ENCODE data around the gene GAK.

The GAK gene

GRCh38 chr4:971666-972500 is 39.8 kb upstream of the GAK start:
- TF ChIP-seq, protein P1, sequence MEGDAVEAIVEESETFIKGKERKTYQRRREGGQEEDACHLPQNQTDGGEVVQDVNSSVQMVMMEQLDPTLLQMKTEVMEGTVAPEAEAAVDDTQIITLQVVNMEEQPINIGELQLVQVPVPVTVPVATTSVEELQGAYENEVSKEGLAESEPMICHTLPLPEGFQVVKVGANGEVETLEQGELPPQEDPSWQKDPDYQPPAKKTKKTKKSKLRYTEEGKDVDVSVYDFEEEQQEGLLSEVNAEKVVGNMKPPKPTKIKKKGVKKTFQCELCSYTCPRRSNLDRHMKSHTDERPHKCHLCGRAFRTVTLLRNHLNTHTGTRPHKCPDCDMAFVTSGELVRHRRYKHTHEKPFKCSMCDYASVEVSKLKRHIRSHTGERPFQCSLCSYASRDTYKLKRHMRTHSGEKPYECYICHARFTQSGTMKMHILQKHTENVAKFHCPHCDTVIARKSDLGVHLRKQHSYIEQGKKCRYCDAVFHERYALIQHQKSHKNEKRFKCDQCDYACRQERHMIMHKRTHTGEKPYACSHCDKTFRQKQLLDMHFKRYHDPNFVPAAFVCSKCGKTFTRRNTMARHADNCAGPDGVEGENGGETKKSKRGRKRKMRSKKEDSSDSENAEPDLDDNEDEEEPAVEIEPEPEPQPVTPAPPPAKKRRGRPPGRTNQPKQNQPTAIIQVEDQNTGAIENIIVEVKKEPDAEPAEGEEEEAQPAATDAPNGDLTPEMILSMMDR (IDR thresholded peaks at IDR 0.05; ENCODE audit: insufficient read depth, missing control alignments) = no peak
- FAIRE-seq (no peak), DNase-seq (ENCODE audit: insufficient read length, low spot score) (no peak)

GRCh38 chr4:970854-971520 is 38.9 kb upstream of the GAK start:
- TF ChIP-seq, protein P1 (IDR thresholded peaks at IDR 0.05; ENCODE audit: insufficient read depth, missing control alignments) = no peak
- FAIRE-seq = no peak
- DNase-seq (ENCODE audit: insufficient read length, low spot score) = no peak

DNA sequence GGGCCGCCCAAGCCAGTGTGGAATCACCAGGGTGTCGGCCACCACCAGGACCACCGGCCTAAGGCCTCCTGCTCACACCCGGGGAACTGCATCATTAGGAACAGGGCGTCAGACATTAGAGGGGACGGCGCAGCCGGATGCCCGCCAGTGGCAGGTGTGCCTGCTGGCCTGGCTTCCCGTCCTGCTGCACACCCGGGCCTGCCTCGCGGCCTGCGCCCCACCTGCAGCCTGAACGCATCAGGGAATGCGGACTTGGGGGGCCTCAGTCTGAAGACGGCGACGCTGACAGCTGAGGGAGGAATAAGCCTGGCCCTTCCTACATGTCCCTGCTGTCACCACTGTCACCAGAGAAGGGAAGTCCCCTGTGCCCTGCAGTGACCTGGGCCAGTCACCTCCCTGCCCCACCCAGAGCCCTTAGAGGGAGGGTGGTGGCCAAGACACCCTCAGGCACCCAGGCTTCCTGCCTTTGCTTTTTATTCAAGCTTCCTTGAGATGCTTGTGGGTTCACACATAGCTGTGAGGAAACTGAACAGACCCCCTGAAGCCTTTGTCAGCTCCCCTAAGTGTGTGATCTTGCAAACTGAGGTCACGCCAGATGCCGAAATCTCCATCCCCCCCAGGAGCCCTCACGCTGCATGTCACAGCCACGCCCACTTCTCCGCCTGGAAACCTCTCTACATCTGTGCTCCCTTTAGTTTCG is 38.1 kb upstream of the GAK start:
- DNase-seq (ENCODE audit: insufficient read length, low spot score) = no peak
- TF ChIP-seq, protein P1 (IDR thresholded peaks at IDR 0.05; ENCODE audit: insufficient read depth, missing control alignments) = no peak
- no peak for FAIRE-seq

- TF ChIP-seq, protein P1 (IDR thresholded peaks at IDR 0.05; ENCODE audit: insufficient read depth, missing control alignments) = no peak
- FAIRE-seq = no peak
- no peak for DNase-seq (ENCODE audit: insufficient read length, low spot score)
Measured at GRCh38 chr4:968621-969394, 36.7 kb upstream of the GAK start.

DNA sequence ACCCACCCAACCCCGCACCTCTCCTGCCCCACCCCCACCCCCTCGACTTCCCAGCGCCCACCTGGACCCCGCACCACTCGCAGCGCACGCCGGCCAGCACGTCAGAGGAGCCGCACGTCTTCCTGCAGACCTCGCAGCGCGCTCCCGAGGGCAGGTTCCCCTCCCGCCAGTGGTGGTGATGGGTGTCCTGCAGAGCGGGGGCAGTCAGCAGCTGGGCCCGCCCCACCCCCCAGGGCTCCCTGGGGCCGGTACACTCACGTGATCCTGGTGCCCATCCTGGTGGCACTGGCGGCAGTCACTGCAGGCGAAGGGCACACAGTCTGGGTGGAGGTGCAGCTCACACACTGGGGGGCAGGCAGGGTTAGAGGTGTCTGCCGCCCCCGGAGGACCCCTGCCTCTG is 36.1 kb upstream of the GAK start:
- TF ChIP-seq, protein P1 (IDR thresholded peaks at IDR 0.05; ENCODE audit: insufficient read depth, missing control alignments) = no peak
- FAIRE-seq = no peak
- no peak for DNase-seq (ENCODE audit: insufficient read length, low spot score)

DNA sequence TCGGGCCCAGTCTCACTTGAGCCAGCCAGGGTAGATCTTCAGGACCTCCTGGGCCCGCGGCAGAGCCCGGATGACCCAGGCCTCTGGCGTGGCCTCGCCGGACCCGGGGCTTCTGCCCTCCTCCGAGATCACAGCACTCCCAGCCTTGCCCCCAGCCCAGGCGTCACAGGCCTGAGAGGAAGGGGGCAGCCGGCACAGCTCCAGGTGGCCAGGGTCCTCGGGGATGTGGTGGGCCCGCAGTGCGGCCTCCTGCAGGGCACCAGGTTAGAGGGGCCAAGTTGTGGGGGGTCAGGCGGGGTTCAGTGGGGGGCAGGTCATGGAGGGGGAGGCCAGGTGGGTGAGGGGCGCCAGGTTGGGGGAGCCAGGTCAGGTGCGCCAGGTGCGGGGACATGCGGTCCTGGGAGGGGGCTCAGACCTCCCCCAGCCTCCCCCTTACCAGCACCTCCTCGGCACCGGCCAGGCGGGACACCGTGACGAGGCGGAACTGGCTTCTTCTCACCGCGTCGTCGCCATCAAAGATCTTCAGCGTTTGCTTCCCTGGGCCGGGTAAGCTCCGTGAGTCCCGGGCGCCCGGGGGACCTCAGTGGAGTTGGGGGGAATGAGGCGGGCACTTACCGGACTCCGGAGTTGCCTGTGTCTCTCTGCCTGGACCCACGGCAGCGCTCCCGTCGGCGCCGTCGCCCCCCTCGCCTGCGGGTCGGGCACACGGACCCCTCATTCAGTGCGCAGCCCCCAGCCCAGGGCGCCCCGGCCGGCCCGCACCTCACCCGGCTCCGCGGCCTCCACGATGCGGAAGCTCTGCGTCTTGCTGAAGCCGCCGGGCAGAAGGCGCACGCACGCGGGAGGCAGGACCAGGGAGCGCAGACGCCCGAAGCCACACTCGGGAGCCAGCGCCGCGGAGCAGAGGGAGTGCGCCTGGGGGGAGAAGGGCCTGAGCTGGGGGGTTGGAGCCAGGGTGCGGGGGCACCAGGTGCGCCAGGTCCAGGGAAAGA is 35.3 kb upstream of the GAK start:
- FAIRE-seq (no peak), DNase-seq (ENCODE audit: insufficient read length, low spot score) (no peak)
- TF ChIP-seq, protein P1 (IDR thresholded peaks at IDR 0.05; ENCODE audit: insufficient read depth, missing control alignments) = no peak

Data from D721Med (cell line).